ENCODE data around the gene PLXDC1. TPM values are rescaled to one million over a fixed set of nuclear protein-coding genes. Genes with fewer than 3 reads are reported as not detected.
A peak's percentile ranks its signal among the peaks of the same experiment; 100 is the strongest.

PLXDC1 gene
- total RNA-seq, 2 donors from 2014 or later = 6.5 TPM; not detected in 1

DNA sequence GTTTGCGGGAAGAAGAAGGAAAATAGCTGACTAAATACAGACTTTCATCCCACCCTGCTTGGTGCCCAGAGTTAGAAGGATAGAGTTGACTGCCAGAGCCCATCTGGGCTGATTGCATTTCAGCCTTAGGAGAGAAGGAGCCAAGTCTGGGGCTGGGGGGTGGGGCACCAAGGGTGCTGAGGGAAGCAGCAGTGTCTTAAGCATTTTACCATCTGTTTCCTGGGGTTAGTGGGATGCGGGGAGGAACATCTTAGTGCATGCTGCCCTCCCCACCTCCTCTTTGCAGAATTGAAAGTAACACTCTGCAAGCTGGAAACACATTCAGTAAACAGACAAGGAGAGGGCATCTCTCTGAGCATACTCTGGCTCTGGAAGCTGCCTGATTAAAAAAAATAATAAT lies 16.0 kb upstream of the PLXDC1 start:
- DNase-seq (peak in 2 of 4 donors; percentile 28 to 37), ATAC-seq (no peak)
- TF ChIP-seq POLR2A (IDR thresholded peaks at IDR 0.05) = no peak
- TF ChIP-seq, protein P1, sequence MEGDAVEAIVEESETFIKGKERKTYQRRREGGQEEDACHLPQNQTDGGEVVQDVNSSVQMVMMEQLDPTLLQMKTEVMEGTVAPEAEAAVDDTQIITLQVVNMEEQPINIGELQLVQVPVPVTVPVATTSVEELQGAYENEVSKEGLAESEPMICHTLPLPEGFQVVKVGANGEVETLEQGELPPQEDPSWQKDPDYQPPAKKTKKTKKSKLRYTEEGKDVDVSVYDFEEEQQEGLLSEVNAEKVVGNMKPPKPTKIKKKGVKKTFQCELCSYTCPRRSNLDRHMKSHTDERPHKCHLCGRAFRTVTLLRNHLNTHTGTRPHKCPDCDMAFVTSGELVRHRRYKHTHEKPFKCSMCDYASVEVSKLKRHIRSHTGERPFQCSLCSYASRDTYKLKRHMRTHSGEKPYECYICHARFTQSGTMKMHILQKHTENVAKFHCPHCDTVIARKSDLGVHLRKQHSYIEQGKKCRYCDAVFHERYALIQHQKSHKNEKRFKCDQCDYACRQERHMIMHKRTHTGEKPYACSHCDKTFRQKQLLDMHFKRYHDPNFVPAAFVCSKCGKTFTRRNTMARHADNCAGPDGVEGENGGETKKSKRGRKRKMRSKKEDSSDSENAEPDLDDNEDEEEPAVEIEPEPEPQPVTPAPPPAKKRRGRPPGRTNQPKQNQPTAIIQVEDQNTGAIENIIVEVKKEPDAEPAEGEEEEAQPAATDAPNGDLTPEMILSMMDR (IDR thresholded peaks at IDR 0.05) = no peak
- WGBS, 2 donors = 15% methylated on average over 2 of the region's 2 CpGs
- Histone ChIP-seq H3K9me3 (no peaks in the 10 kb centered on the region), H3K36me3 (replicated peaks in 1 of 2; ENCODE audit: insufficient read depth in 1 of 2, low read depth in 2 of 2) (no peaks in the 10 kb centered on the region), H3K4me1 (peaks cover 54% of the 10 kb centered on the region), H3K27me3 (no peaks in the 10 kb centered on the region), H3K4me3 (no peak overlapping the region), H3K27ac (peak overlapping the region in 2 of 4 donors; percentile 72 to 78)
- intact Hi-C loops (cut with DNase I) = loop anchor here (10.0 kb wide), 1 partner anchor 67 kb away; no protein-coding TSS in a partner anchor

DNA sequence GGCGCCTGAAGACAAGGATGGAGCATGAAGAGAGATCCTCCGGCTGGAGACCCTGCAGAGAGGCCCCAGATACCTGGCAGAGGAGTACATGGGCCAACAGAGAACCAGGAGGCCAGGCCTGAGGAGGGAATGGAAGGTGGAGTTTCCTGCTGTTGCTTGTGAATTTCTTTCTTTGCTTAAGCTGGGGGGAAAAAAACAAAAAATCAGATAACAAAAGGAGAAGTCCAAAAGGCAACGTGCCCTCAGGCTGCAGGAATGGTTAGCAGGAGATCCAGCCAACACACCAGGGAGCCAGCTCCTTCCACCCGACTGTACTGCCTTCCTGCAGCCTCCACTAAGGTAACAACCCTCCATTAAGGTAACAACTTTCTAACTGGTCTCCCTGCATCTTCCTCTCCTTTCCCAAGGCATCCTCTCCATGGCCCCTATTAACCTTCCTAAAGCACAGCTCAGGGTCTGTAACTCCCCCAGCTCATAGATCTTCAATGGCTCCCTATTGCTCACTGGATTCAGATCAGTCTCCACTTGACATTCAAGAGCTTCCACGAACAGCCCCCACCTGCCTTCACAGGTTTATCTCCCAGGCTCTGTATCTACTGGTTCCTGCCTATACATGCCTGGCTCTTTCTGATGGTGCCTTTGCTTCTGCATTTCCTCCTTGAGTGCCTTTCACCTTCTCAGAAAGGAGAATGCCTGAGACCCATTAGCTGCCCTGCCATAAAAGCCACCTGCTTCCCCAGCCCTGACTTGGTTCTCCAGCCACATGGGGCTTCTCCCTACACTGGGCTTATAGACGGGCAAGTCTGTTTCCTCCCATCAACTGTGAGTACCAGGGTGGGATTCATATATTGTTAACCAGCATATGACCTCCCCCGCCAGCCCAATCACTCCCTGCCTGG lies 15.2 kb upstream of the PLXDC1 start:
- no peaks in the 10 kb centered on the region for H3K27me3 ChIP-seq
- DNase-seq (peak; percentile 58 to 78 (median 72)), ATAC-seq (peak; percentile 69)
- H3K27ac ChIP-seq = peak overlapping the region; percentile 69 to 81 (median 75)
- WGBS, 2 donors = 27 to 34% methylated on average over 7 of the region's 7 CpGs
- intact Hi-C loops (cut with DNase I) = loop anchor here (10.0 kb wide), 1 partner anchor 68 kb away; no protein-coding TSS in a partner anchor
- no peak overlapping the region for H3K4me3 ChIP-seq
- no peaks in the 10 kb centered on the region for H3K9me3 ChIP-seq
- TF ChIP-seq, protein P1 (IDR thresholded peaks at IDR 0.05) = no peak
- TF ChIP-seq POLR2A (IDR thresholded peaks at IDR 0.05) = peak in 2 of 3 donors; percentile 42 to 47
- no peaks in the 10 kb centered on the region for H3K36me3 ChIP-seq (replicated peaks in 1 of 2; ENCODE audit: insufficient read depth in 1 of 2, low read depth in 2 of 2)
- peaks cover 46% of the 10 kb centered on the region for H3K4me1 ChIP-seq

DNA sequence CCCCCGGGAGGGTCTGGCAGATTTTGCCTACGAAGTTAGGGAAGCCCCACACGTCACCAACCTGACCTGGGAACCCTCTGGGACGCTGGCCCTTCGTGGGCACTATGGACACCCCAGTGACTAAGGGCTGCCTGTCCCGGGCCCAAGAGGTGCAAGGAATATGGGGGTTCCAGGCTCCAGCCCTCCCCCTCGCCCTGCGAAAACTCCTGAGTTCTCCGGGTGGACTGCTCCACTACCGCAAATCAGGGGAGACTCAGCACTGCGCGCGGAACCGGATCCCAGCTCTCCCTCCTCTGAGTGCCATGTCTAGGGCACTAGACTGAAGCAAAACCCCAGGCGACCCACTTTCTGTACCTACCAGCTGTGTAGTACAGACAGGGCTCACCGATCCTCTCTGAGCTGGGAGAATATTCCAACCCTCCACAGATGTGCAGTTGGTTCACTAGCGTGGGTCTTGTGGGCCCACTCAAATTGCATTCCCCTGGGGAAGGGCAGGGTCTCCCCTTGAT lies 14.5 kb upstream of the PLXDC1 start, which contains the start of gene ARL5C:
Gene ARL5C (minus strand): TSS at position 321 of the 509 bp plus-strand sequence. CDS start 401 bp downstream, outside the sequence.
- ATAC-seq (peak; percentile 23), DNase-seq (peak in 2 of 4 donors; percentile 12 to 39)
- H3K27ac ChIP-seq = peak within 1 kb of the TSS; percentile 69 to 81 (median 75)
- peaks cover 38% of the 10 kb centered on the region for H3K4me1 ChIP-seq
- 3 to 22% methylated on average over 8 to 17 of the region's 17 CpGs for WGBS, 2 donors
- H3K4me3 ChIP-seq = no peak within 1 kb of the TSS
- TF ChIP-seq, protein P1 (IDR thresholded peaks at IDR 0.05) = no peak
- no peak for TF ChIP-seq POLR2A (IDR thresholded peaks at IDR 0.05)
- H3K27me3 ChIP-seq = no peaks in the 10 kb centered on the region
- H3K36me3 ChIP-seq (replicated peaks in 1 of 2; ENCODE audit: insufficient read depth in 1 of 2, low read depth in 2 of 2) = no peaks in the 10 kb centered on the region
- intact Hi-C loops (cut with DNase I) = loop anchor here (10.0 kb wide), 1 partner anchor 69 kb away; no protein-coding TSS in a partner anchor
- H3K9me3 ChIP-seq = no peaks in the 10 kb centered on the region

DNA sequence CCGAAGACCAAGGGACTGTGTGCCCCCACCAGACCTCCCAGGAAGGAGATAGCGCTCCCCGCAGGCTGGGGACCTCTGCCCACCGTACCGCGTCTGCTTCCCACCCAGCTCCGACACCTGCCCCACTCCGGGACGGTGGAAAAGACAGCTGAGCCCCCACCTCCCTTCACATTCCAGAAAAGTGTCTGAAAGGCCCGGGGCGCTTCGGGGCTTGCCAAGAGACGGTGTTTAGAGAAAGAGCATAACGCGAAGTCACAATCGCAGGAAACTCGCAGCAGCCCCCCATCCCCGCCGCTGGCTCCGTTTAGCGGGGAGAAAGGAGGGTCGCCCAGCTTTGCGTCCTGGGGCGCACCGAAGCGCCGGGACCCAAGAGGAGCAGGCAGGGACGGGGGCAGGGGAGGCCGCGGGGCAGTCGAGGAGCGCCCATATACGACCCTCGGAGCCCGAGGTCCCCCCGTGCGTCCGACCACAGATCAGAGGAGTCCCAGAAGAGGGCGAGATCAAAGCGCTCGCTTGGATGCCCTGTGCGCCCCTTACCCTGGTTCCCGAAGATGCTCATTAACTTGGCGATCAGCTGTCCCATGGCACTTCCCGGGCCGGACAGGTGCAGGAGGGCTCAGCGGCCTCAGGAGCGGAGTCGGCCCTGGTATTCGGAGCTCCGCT lies 13.9 kb upstream of the PLXDC1 start:
- intact Hi-C loops (cut with DNase I) = loop anchor here (10.0 kb wide), 1 partner anchor 69 kb away; no protein-coding TSS in a partner anchor
- Histone ChIP-seq H3K4me1 (peaks cover 37% of the 10 kb centered on the region), H3K36me3 (replicated peaks in 1 of 2; ENCODE audit: insufficient read depth in 1 of 2, low read depth in 2 of 2) (no peaks in the 10 kb centered on the region), H3K9me3 (no peaks in the 10 kb centered on the region), H3K4me3 (no peak overlapping the region), H3K27me3 (no peaks in the 10 kb centered on the region), H3K27ac (peak overlapping the region; percentile 69 to 81 (median 75))
- 15 to 17% methylated on average over 12 to 51 of the region's 51 CpGs for WGBS, 2 donors
- no peak for ATAC-seq
- TF ChIP-seq POLR2A (IDR thresholded peaks at IDR 0.05) = no peak
- TF ChIP-seq, protein P1 (IDR thresholded peaks at IDR 0.05) = no peak
- peak in 1 of 4 donors; percentile 9 for DNase-seq

Measured in body of pancreas (tissue), 4 donors.